ENCODE results near the gene ELL2. TPM values are rescaled to one million over a fixed set of nuclear protein-coding genes. Genes with fewer than 3 reads are reported as not detected.
"Not testable (repeated sequence)": the region's sequence is repeated elsewhere in the genome, so short reads cannot be mapped to it uniquely, and the experiment has no call there.

The ELL2 gene
- polyA plus RNA-seq, 1 donor, result 13.4 TPM

DNA sequence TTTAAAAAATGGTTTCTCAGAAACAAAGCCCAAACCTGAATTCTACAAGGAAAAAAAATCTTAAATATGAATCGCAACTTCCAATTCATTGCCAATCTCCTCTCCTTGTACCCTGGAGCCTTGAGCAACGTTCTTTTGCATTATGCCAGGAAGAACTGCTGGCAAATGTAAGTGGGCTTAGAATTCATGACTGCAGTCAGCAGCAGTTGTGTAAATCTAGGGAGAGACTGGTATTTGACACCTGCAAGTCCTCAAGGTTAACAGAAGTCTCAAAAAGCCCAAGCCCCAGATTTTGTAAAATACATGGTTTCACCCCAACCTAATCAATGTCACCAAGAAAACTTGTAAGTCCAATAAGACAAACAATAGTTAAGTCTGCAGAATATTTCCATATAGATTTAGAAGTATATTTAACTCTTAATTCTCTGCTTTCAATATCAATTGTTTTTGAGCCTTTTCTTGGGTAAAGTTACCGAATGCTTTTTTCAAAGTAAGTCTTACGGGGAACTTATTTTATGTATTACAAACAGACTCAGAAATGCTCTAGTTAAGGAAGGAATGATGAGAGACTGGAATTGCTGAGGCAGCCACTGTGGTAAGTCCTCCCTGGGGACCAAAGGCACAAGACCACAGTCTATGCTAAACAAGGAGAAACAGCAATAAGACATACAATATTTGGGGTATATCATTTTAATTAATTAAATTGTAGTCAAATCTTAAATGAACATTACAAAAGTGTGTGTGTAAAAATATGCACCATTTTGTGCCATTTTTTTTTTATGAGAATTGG, 31.3 kb downstream of the ELL2 start:
- no peak for DNase-seq

DNA sequence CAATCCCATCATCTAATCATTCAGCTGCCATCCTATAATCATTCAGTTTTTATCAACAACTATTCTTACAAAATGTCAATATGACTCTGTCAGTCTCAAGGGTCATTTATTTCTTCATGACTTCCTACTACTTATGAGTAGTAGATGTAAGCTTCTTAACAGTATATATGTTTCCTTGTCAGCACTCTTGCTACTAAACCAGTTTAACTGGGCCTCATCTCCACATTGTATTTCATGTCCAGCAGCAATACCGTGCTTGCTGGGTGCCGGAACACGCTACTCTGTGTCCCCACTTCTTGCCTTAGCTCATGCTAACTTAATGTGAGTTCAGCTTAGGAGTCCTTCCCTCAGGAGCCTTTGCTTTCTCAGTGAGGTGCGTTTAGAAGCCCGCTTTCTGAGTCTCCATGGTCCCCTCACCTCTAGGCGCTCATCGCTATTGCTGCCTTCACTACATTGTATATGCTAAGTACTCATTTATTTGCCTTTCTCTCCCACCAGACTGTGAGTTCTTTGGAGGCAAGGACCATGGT, 32.9 kb downstream of the ELL2 start:
- no peak for DNase-seq

DNA sequence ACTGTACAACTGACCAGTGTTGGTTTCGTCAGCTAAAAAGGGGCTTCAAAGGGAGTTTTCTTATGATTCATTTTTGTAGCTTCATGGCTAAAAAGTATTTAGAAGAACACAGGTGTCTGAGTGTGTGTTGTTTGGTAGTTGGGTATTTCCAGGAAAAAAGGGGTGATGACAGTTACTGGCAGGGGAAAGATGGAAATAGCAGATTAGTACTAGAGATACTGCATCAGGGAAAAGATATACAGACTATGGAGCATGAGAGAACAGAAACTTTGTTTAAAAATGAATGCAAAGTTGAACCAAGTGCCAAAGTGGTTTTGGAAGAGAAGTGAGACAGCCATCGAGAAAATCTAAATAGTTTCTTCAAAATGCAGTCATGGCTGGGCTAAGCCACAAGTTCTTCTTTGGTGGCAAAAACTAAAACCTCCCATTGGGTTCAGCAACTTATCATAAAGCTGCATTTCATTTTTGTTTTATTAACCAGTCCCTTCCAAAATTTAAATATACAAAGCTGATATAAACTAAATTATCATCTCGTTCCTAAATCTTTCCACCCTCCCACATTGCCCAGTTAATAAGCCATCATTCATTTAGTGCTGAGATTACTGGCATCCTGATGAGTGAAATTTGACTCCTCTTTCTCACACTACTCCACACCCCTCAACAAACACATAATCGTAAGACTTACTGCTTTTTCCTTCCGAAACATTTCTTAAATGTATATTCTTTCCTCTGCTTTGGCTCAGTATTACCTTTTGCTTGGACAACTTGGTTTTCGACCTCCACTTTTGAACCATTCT, 33.5 kb downstream of the ELL2 start:
- no peak for DNase-seq

DNA sequence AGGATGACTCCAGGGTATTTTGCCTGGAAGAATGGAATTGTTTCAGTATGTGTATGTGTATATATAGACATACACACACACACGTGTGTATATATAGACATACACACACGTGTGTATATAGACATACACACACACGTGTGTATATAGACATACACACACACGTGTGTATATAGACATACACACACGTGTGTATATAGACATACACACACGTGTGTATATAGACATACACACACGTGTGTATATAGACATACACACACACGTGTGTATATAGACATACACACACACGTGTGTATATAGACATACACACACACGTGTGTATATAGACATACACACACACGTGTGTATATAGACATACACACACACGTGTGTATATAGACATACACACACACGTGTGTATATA, 34.4 kb downstream of the ELL2 start:
- not testable (repeated sequence) for DNase-seq

DNA sequence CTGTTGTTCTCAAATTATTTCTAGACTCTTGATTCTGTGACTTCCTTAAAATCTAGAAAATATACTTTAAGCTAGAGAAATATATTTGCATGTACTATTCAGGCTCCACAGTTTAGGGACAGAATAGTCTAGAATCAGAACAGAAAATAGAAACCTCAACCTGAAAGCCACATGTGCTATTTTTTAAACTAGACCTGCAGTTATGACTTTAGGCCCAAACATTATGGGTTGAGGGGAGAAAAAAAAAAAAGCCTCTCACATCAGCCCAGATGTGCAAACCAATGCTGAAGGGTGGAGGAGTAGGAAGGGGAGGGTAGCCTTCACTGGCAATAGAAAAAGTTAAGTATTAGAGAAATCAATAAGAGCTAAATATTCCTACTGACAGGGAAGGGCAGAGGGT, 35.7 kb downstream of the ELL2 start:
- DNase-seq, result no peak

DNA sequence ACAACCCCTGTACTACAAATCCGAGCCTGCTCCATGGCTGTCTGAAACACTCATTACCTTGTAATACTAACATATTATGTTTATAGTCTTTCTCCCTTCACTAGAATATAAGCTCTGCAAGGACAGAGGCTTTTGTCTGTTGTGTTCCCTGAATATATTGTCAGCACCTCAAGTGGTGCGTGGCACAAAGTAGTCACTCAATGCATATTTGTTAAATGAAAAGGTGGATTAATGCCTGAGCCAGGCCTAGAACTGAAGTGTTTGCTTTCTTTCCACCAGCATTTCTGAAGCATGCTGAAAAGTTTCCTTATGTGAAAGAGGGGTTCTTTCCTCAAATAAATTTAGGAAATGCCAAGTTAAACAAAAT, 36.3 kb downstream of the ELL2 start:
- DNase-seq, result no peak

DNA sequence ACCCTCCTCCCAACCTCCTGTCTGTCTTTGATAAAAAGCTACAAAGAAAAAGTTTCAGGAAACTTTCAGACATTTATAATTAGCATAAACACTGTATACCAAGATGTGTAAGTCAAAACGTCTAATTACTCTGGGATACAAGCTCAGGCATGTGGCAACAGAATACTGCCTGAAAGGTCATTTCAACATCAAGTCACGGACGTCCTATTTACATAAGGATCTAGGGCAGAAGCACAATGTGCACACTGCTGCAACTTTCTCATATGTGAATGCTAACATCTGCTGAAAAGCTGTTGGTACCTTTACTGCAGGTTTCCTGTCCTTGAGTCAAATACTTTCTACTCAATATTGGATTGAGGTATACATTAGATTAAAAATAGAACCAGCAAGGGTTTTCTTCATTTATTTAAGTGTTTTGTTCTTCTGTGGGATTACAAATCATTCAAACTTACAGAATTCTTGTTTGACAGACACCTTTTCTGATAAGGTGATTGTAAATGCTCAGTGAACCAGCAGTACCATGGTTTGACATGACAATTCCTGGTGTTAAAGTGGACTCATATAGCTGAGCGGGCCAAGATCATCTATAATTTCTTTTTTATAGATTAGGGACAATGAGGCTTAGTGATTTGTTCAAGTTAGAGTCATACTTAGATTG, 36.8 kb downstream of the ELL2 start:
- DNase-seq, result no peak

DNA sequence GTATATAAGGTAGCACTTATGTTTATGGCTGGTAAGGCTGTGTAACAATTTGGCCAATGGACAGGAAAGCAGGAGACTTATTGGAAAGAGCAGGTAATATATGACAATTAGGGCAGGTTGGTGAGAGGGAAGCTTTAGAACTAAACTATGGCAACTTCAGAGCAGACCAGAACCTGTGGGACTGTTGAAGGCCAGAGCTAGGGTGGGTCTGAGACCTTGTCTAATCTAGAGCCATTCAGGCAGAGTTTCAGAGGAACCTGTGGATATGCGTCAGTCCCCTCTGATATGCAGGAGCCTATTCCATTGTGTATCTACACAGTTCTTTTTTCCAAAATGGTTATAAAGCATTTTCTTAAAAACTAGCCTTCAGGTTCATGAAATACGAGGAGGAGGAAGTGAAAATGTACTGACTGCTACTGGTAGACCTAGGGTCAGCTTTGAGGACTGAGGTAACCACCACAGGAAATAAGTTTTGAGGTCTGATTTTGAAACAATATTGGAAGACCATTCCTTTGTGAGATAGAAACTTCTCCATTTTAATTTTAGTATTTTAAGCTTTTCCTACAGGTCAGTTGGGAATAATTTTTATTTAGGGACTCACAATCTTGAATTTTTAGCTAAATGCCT, 37.6 kb downstream of the ELL2 start:
- no peak for DNase-seq

DNA sequence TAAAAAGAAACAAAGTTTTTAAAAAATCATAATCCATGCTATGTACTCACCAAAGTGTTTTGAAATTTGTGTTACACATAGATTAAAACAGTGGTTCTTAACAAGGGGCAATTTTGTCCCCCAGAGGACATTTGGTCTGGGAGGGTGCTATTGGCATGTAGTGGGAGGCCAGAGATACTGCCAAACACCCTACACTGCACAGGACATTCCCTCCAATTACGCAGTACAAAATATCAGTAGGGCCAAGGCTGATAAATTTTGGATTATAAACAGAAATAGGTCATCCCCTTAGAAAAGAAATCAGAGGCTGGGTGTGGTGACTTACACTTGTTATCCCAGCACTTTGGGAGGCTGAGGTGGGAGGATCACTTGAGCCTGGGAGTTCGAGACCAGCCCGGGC, 38.9 kb downstream of the ELL2 start:
- no peak for DNase-seq

DNA sequence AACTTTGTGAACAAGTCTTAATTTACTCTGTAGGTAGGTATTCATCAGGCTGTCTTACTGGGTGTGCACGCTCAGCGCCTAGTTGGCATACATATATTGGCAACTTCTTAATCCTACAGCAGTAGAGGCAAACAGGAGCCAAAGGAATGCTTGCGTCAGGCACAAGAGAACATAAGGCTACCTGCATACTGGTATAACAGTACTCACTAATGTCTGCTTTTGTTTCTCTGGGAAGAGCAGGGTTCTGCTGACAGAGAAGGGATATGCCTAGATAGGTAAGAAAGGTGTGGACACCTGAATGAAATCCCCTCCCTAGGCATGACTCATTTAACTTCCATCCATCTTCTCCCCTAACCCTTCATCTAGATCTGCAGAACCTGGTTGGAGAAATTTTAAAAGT, 40.1 kb downstream of the ELL2 start:
- DNase-seq, result no peak

DNA sequence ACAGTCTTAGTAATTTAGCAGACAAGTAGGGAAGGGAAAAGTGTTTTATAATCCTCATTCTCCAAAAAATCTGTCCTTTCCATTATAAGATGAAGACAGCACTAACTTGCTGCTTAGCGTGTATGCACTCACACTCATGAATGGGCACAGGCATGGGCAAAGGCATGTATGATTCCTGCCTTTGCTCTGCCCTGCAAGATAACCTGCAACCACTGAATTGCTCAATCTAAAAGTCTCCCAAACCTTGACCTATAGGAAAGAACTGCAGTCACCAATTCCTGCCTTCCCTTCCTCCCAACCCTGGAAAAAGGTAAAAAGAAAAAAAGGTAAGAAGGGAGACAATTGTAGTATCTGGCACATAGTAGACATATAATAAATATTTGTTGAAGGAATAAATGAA, 40.8 kb downstream of the ELL2 start:
- no peak for DNase-seq

DNA sequence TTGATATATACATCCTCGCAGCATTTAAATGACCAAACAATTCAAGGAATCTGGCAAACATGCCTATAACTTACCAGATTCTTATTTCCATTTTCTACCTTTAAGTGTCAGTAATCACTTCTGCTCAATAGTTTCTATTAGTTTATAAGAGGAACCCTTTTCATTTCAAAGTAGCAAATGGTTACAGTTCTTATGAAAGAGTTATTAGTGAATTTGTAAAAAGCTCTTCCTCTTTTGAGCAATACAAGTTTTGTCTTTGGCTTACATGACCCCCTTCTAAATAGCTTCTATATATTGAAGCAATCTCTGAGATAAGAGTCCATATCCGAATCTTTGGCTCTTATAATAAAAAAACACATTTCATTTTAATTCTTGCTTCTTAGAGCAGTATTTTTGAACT, 42.0 kb downstream of the ELL2 start:
- DNase-seq, result no peak

DNA sequence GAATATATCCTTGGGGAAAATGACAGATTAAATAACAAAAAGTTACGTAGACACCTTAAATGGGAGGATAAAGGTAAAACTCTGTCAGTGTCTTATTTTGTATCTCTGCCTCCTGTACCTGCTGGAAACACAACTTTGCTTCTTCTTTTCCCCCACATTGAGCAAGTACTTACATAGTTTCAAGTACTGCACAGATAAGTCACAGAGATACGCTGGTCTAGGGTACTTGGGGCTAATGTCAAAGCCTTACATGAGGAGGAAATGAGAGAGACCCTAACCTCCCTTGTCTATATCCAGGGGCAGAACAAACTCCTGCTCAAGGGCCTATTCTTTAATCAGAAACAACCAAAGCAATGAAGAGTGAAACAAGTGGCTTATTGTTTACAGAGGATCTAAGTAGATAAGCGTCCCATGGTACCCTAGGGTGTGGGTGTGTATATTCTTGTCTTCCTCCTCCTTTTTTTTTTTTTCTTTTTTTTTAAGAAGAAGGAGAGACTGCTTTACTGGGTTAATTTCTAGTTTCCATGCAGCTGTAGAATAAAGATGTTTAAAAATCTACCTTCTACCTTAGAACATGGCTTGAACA, 43.1 kb downstream of the ELL2 start:
- DNase-seq, result no peak

DNA sequence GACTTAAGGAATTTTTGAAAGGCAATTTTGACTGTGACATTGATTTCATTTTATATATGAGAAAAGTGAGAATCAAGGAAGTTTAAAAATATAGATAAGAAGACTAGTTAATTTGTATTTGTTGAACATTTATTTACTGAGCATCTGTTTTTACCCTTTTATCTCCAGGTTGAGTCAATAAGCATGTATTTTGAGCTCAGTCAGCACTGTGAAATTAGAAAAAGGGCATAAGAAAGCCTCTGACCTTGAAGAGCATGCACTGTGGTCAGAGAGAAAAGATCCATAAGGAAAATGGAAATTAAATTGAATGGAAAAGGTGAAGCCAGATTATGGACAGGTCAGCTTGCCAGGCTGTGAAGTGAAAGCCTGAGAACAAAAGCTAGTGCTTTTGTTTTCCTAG, 44.4 kb downstream of the ELL2 start:
- no peak for DNase-seq

DNA sequence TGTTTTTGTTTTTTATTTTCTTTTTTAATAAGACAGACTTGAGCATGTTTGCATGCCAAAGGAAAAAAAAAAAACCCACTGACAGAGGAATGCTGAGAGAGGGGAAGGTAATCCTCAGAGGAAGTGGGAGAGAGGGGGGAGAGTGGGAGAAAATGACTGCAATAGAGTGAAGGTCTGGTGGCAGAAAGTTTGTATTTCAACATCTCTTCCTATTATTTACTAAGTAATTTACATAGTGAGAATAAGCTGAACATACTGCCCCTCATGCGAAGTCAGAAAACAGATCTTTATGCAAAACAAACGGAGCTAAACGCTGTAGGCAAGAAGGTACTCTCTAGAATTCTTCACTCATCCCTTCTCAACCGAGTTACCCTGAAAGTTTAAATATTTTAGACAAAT, 45.0 kb downstream of the ELL2 start:
- DNase-seq, result no peak

DNA sequence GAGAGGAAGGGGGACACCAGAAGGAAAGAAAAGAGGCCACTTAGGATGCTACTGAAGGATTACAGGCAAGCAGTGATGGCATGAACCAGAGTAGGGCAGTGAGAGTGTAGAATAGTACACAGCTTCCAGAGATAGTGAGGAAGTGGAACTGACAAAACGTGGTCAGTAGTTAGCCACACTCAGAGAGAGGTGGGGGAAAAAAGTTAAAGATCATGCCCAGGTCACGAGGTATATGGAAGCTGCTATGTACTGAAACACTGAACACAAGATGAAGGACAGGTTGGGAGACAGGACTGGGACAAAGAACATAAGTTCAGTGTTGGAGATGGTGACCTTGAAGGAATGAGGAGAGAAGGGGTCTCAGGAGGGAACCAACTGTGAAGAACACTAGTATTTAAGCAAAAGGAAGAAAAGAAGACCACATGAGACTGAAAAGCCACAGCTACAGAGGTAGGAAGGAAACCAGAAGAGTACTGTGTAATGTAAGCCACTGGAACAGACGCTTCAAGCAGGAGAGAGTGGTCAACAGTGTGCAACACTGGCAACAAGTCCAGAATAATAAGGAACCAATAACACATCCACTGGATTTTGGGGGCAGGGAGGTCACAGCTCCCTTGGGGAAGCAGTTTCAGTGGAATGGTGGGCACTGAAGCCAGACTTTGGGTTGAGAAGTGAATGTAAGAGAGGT, 45.5 kb downstream of the ELL2 start:
- no peak for DNase-seq

DNA sequence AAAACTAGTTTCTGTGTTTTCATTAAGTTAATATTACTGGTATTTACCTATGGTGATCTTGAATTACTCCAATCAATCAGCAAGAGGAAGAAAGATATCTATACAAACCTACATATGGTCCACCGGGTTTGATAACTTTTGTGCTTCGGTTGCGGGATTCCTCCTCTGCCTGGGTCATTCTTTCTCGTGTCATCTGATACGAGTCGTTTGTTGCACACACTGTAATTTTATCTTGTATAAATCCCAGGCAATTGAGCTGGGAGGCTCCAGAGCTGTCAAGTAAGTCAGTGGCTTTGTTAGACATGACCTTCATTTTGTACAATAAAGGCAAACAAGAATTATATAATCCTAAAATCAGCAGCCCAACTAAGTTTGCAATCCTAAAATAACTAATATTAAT, 48.0 kb downstream of the ELL2 start:
- no peak for DNase-seq

DNA sequence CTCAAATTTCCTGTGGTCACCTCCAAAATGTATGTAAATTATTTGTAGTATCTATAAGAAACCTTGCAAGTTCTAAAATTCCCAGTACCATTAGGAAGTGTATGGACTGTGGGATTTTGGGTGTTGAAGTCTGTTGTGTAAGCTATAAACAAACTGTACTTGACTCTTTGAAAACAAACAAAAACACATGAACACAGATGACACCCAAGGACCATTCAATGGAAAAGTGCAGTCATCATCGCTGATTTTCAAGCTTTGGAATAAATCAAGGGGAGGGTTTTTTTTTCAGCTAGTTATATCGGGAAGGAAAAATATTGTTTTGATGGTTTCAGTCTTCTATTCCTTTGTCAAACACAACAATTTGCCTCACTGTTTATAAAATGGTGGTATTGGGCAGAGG, 49.6 kb downstream of the ELL2 start:
- no peak for DNase-seq

DNA sequence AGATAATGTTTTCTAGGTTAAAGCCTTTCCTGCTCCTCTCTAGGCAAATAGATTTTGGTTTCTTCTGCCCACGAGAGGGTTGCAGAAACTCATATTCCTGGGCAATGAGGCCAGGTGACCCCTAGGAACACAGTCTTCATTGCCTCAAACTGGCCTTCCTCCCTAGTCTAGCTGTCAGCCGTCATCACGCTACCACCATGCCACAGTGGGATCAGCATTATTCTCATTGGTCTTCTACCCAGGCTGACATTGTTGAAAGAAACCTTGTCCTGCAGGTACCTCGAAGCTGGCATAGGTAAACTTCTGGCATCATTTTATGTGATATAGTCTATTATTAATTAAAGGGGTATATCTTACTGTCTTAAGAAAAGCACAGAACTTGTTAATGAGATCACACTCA, 51.1 kb downstream of the ELL2 start:
- DNase-seq, result no peak

DNA sequence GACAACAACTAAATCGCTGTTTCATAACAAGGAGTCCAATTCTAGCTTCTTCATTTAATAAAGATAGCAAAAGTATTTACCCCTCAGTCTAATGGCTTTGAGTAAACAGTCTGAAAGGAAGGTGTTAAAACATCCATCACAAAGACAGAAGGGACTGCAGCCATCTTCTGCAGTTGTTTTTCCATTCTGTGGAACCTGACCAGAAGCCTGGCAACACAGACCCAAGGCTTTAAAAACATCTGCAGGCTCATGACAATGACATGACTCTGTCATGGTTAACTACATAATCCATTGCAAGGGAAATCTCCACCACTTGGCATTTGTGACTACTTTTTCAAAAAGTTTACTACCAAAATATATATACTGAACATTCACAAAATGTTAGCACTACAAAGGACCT, 51.9 kb downstream of the ELL2 start:
- DNase-seq, result no peak

DNA sequence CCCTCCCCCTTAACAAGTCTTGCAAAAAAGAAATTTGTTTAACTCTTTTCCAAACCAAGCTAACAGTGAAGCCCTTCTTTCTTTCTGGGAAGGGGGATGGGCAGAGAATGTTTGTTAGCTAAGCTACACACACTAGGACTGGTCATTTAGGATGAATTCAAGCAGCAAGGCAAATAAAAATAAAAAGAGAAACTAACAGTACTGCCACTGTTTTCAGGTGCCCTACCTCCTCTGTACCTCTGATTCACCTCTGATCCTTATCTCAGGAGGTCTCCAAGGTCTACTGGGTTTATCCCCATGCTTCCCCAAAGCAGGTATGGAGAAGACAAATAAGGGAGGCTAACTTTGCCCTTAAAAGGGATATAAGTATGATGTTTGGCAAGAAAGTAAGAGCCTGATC, 52.9 kb downstream of the ELL2 start:
- DNase-seq, result no peak
